D721Med (cell line): Measurements from ENCODE around the gene DBP.

Source experiments
- DNase-seq: peaks from one replicate; pipeline ENCODE4 v3.0.0; 2011; ENCODE audit warnings: low spot score; ENCODE audit not compliant: insufficient read length
- FAIRE-seq: peaks from 2 replicates; lab custom pipeline; 2011; peaks lifted over from hg19 to GRCh38; lab: Jason Lieb, UNC
- TF ChIP-seq, protein P1 (sequence below): IDR thresholded peaks from 2 replicates; pipeline ENCODE4 v1.5.1; 2012; ENCODE audit warnings: mild to moderate bottlenecking, control low read depth; ENCODE audit not compliant: insufficient read depth; ENCODE audit errors: missing control alignments

The DBP gene

GRCh38 chr19:48646001-48646721, 9.0 kb upstream of the DBP start, which contains the start of gene CA11:
TSS of gene CA11 (minus strand) at chr19:48646187. CDS start at chr19:48645632, 555 bp downstream.
- DNase-seq = peak; percentile 84

GRCh38 chr19:48645620-48646000, 8.4 kb upstream of the DBP start:
- TF ChIP-seq, protein P1, sequence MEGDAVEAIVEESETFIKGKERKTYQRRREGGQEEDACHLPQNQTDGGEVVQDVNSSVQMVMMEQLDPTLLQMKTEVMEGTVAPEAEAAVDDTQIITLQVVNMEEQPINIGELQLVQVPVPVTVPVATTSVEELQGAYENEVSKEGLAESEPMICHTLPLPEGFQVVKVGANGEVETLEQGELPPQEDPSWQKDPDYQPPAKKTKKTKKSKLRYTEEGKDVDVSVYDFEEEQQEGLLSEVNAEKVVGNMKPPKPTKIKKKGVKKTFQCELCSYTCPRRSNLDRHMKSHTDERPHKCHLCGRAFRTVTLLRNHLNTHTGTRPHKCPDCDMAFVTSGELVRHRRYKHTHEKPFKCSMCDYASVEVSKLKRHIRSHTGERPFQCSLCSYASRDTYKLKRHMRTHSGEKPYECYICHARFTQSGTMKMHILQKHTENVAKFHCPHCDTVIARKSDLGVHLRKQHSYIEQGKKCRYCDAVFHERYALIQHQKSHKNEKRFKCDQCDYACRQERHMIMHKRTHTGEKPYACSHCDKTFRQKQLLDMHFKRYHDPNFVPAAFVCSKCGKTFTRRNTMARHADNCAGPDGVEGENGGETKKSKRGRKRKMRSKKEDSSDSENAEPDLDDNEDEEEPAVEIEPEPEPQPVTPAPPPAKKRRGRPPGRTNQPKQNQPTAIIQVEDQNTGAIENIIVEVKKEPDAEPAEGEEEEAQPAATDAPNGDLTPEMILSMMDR = no peak
- no peak for DNase-seq
- no peak for FAIRE-seq

More at GRCh38 chr19:48646001-48646721, 9.0 kb upstream of the DBP start, which contains the start of gene CA11:
- TF ChIP-seq, protein P1 = peak; percentile 84
- no peak for FAIRE-seq

DNA sequence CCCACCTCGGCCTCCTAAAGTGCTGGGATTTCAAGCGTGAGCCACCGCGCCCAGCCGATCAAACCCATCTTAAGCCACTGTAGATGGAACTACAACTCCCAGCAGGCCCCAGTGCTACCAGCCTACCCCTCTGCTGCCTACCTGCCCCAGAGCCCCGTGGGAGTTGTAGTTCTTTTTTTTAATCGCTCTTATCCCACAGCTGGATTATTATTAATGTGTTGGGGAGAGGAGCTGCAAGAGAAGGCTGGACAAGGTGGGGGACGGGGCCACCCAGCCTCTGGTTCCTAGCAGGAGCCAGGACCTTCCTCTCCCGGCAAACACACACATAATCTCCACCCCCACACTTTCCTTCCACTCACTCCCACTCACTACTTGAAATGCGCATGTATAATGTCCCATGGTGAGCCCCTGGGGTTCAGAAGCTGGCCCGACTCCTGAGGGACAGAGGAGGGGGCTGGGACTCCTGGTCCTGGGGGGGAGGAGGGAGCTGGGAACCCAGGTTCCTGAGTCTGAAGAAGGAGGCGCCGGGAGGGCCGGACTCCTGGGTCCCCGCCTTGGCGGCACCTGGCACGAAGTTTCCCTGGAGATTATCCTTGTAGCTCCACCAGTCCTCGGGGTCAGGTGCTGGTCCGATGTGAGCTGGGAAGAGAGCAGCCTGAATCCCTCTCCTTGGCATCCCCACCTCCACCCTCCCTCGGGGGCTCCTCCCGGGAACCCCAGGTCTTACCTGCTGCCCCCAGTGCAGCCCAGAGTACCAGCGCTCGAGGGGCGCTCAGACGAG, 7.8 kb upstream of the DBP start:
- DNase-seq (no peak), FAIRE-seq (no peak)
- TF ChIP-seq, protein P1 = no peak

DNA sequence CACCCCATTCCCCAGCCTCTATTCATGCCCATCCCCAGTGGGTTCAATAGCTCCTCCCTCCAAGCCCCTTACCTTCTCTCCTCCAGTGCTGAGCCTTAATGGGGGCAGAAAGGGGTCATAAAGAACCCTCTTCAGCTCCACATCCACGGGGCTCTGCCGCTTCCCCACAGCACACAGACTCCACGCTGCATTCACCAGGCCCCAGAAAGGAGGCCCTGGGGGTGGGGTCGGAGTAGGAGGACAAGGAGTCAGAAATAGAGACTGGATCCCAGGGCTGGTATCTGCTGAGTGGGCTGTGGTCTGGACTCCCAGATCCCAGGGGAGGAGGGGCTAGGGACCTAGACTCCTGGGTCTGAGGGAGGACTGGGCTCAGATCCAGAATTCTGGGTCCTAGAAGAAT, 7.2 kb upstream of the DBP start:
- no peak for FAIRE-seq
- DNase-seq = no peak
- TF ChIP-seq, protein P1 = no peak

- TF ChIP-seq, protein P1 = no peak
- no peak for FAIRE-seq
- DNase-seq = no peak
These were observed 5.7 kb upstream of the DBP start for GRCh38 chr19:48642862-48643261.

DNA sequence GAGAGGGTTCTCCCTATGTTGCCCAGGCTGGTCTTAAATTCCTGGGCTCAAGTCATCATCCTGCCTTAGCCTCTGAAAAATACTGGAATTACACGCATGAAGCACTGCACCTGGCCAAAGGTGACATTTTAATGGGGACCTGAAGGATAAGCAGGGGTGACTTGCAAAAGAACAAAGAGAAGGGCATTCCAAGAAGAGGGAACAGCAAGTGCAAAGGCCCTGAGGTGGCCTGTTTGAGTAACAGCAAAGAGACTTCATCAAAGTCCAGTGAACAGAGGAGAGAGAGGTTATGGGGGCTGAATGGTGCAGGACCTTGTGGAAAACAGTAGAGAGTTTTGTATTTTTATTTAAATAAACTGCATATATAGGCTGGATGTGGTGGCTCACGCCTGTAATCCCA, 4.7 kb upstream of the DBP start:
- DNase-seq (no peak), FAIRE-seq (no peak)
- TF ChIP-seq, protein P1 = no peak
